HCT116 (cell line): ENCODE measurements around the gene OR5K4.

Experiments used
- ATF3 ChIP-seq: IDR thresholded peaks from 2 replicates; pipeline ENCODE4 v1.6.1; 2012
- CTCF ChIP-seq, 3 experiments: fragments of 200-600 bp in 1 of 3; sonication (generic) in 1 of 3; IDR thresholded peaks in 2 of 3; conservative IDR thresholded peaks in 1 of 3; 2 replicates each; pipeline ENCODE4 v1.5.1; 2012 to 2017; ENCODE audit warnings: low read depth in 2 of 3, low read length in 2 of 3, antibody characterized with exemption in 1 of 3, borderline replicate concordance in 1 of 3, control low read depth in 1 of 3, mild to moderate bottlenecking in 1 of 3, mixed read lengths in 1 of 3, mixed run types in 1 of 3, moderate library complexity in 1 of 3; ENCODE audit not compliant: insufficient read depth in 1 of 3
- EZH2 ChIP-seq: fragments of 200-600 bp; sonication (generic); IDR thresholded peaks from 2 replicates; pipeline ENCODE4 v1.6.1; 2017; ENCODE audit warnings: antibody characterized with exemption, mixed run types
- POLR2A ChIP-seq: IDR thresholded peaks from 2 replicates; pipeline ENCODE4 v1.7.0; 2011; ENCODE audit warnings: borderline replicate concordance; ENCODE audit not compliant: insufficient read depth, insufficient read length; ENCODE audit errors: extremely low read depth
- POLR2AphosphoS5 ChIP-seq: IDR thresholded peaks from 2 replicates; pipeline ENCODE4 v1.6.1; 2011; ENCODE audit warnings: mild to moderate bottlenecking, low read depth, low read length, moderate library complexity
- REST ChIP-seq: IDR thresholded peaks from 2 replicates; pipeline ENCODE4 v1.6.1; 2012; ENCODE audit warnings: low read depth
- SP1 ChIP-seq: IDR thresholded peaks from 2 replicates; pipeline ENCODE4 v1.6.1; 2012; ENCODE audit warnings: low read depth
- SRF ChIP-seq: IDR thresholded peaks from 2 replicates; pipeline ENCODE4 v1.6.1; 2012; ENCODE audit warnings: low read depth
- TCF7L2 ChIP-seq: IDR thresholded peaks from 2 replicates; pipeline ENCODE4 v1.7.0; 2011; ENCODE audit warnings: borderline replicate concordance, inconsistent platforms; ENCODE audit not compliant: insufficient read depth, insufficient read length; ENCODE audit errors: extremely low read depth

- TF ChIP-seq POLR2AphosphoS5 (no peak), SP1 (no peak), CTCF (IDR thresholded peaks at IDR 0.05 in 2 of 3, conservative IDR thresholded peaks at IDR 0.05 in 1 of 3; ENCODE audit: borderline replicate concordance in 1 of 3, insufficient read depth in 1 of 3, low read depth in 2 of 3, low read length in 2 of 3) (no peak), SRF (no peak), POLR2A (no peak), REST (no peak), ATF3 (no peak), TCF7L2 (no peak), EZH2 (no peak)
These were observed 17.5 kb downstream of the OR5K4 start for GRCh38 chr3:98371186-98371585.
